SH-SY5Y (cell line): Measurements from ENCODE around the gene PSD2.

ENCODE experiments used
- GATA2 ChIP-seq: IDR thresholded peaks from 2 replicates; pipeline ENCODE4 v1.6.1; 2011; ENCODE audit warnings: mild to moderate bottlenecking, low read depth, low read length
- GATA3 ChIP-seq: IDR thresholded peaks from 2 replicates; pipeline ENCODE4 v1.6.1; 2011; ENCODE audit warnings: low read depth, mild to moderate bottlenecking, low read length, moderate library complexity

DNA sequence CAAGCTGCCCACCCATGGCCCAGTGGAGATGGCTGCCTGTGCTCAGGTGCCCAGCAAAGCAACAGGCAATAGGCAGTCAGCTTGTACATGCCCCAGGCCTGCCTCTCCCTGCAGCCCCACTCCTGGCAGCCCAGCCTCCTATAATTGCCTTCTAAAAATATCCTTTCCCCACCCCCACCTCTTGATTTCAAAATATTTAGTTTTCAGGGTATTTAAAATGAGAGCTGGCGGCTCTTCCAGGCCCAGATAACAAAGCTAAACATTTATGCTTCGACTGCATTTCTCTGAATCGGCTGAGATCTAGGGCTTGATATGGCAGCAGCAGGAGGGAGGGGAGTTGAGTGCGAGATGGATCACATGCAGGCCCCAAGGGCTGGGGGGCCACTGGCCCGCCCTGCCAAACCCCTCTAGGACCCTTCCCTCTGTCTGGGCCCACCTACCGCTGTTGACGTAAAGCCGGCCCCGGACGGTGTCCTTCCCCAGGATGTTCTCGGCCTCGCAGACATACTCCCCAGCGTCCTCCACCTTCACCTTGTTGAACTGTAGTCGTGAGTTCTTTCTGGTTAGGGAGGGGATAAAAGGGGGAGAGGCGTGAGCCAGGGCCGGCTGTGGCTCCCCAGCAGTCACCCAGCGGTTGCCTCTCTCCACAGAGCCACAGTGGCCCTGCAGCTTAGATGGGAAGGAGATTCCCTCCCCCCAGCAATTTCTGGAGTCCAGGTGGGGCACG is 85.0 kb downstream of the PSD2 start:
- TF ChIP-seq GATA3 (no peak; the same call in 1 of the 2 replicates), GATA2 (peak; percentile 98)
